LNCaP clone FGC (cell line): Measurements from ENCODE around the gene CD6.
"Not testable (repeated sequence)": the region's sequence is repeated elsewhere in the genome, so short reads cannot be mapped to it uniquely, and the experiment has no call there.

ENCODE experiments used
- DNase-seq: peaks from one replicate; pipeline ENCODE4 v3.0.0-alpha.2; 2011; ENCODE audit warnings: low read depth
- H3K4me3 ChIP-seq: 2 replicates; pipeline ENCODE4 v1.5.1; 2011; ENCODE audit warnings: mild to moderate bottlenecking, low read depth, low read length, control low read depth
- TF ChIP-seq, protein P1 (sequence below): IDR thresholded peaks from 2 replicates; pipeline ENCODE4 v1.5.1; 2012; ENCODE audit warnings: mild to moderate bottlenecking; ENCODE audit not compliant: control insufficient read depth, insufficient read depth; ENCODE audit errors: extremely low read depth

Gene CD6

DNA sequence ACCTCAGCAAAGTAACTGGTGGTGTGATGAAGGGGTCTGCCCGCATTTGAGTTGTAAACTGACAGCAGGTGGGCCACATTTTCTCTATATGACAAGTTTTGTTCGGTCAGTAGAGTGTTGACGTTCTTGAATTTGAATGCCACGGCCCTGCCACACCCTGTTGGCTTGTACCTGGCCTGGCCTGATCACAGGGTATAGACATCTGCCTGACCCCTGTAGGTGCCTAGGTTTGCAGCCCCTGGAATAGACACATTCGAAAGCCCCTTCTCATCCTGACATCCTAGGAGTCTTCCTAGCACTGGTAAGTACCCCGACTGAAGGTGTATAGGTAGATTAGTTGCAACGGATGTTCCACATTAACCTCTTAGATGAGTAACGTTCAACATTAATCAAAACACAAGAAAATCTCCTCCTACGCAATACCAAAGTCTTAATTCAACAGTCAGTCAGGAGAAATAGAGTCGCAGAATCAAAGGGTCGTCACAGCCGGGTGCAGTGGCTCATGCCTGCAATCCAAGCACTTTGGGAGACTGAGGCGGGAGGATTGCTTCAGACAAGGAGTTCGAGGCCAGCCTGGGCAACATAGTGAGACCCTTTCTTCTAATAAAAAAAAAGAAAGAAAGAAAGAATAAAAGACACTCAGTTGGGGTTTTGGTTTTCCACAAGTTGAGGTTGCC is 87.2 kb downstream of the CD6 start:
- TF ChIP-seq, protein P1, sequence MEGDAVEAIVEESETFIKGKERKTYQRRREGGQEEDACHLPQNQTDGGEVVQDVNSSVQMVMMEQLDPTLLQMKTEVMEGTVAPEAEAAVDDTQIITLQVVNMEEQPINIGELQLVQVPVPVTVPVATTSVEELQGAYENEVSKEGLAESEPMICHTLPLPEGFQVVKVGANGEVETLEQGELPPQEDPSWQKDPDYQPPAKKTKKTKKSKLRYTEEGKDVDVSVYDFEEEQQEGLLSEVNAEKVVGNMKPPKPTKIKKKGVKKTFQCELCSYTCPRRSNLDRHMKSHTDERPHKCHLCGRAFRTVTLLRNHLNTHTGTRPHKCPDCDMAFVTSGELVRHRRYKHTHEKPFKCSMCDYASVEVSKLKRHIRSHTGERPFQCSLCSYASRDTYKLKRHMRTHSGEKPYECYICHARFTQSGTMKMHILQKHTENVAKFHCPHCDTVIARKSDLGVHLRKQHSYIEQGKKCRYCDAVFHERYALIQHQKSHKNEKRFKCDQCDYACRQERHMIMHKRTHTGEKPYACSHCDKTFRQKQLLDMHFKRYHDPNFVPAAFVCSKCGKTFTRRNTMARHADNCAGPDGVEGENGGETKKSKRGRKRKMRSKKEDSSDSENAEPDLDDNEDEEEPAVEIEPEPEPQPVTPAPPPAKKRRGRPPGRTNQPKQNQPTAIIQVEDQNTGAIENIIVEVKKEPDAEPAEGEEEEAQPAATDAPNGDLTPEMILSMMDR = no peak
- no peak for DNase-seq
- no peak overlapping the region for H3K4me3 ChIP-seq

- DNase-seq = no peak
- TF ChIP-seq, protein P1 = no peak
- no peak overlapping the region for H3K4me3 ChIP-seq
Observed at GRCh38 chr11:61059260-61059752, 87.8 kb downstream of the CD6 start.

- no peak overlapping the region for H3K4me3 ChIP-seq
- no peak for DNase-seq
- TF ChIP-seq, protein P1 = no peak
Observed at GRCh38 chr11:61061081-61061826, 89.8 kb downstream of the CD6 start.

DNA sequence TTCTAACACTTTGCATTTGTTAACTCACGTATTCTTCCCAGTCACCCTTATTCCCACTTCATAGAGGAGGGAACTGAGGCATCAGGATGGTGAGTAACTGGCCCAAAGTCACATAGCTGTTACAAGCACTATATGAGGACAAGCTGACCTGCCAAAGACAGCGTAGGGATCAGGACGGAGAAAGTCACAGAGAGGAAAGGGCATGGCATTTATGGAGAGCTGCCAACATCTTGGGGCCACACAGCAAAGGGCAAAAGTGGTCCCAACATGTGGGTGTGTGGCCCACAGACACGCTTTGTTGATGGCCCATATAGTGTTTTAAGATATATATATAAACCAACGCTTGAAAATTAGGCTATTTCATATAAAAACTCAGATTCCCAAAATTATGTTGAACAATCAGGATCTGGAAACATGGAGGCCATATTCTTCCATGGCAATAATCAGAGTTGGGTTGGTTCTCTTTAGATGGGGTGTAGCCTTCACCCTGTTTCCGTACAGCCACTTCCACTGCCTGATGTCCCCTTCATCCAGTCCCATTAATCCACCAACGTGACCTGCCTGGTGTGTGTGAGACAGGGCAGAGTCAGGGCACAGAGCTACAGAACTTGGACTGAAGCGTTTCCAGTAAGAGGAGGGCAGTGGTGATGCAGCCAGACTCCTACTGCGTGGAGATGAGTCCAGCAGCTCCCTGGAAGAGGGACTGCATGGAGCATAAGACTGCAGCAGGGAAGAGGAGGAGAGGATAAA is 90.9 kb downstream of the CD6 start:
- H3K4me3 ChIP-seq = no peak overlapping the region
- no peak for DNase-seq
- TF ChIP-seq, protein P1 = no peak

DNA sequence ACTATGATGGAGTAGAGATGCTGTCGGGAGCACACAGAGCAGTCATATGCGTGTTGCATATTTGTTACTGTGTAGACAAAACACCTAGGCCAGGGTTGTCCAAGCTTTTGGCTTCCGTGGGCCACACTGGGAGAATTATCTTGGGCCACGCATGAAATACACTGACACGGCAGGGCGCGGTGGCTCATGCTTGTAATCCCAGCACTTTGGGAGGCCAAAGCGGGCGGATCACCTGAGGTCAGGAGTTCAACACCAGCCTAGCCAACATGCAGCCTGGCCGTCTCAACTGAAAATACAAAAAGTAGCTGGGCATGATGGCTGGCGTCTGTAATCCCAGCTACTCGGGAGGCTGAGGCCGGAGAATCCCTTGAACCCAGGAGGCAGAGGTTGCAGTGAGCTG is 93.8 kb downstream of the CD6 start:
- H3K4me3 ChIP-seq, DNase-seq: not testable (repeated sequence)

DNA sequence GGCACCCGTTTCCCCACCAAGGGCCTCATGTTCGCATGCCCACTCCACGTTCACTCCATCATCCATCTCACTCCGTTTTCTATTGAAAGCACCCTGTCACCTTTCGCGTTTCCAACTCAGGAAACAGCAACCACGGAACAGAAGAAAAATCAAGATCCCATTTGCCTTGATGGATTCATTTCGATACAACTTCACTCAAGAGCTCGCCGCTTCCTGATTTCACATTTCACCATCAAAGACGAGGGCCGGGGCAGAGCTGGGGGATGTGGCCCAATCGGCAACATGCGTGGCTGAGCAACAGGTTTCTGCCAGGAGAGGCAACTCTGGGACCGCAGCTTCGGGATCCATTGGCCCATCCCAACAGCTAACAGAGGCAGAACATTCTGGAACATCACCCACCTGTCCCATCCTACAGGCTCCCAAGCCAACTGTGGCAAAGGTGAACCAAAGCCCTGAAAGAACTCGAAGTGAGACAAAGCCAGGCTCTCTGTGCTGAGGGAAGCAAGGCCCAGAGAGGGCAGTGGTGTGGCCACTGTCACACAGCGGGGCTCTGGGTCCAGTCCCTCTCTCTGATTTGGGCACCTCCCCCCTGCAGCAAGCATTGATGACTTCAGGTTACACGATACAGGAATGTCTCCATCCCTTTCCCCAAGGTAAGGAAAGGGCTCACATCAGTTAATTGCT is 94.6 kb downstream of the CD6 start:
- no peak for DNase-seq
- TF ChIP-seq, protein P1 = no peak
- H3K4me3 ChIP-seq = no peak overlapping the region

DNA sequence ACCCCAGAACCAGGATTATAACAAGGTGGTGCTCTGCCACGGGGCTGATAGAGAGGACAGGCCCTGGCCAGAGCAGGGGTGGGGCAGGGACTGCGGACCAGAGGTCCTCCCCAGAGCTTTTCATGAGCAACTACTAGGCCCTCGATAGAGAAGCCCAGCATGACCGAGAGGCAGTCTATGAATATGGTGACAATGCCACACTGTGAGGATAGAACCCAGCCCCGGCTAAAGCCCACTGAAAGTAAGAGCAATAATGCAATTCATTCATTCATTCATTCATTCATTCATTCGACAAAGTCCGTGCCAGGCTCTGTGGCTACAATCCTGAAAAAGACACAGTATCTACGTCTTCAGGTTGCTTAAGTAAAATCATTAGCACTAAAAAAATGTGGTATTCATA is 95.2 kb downstream of the CD6 start:
- DNase-seq = no peak
- no peak overlapping the region for H3K4me3 ChIP-seq
- TF ChIP-seq, protein P1 = no peak
